ENCODE measurements around the gene MEMO1.
"Not testable (repeated sequence)": the region's sequence is repeated elsewhere in the genome, so short reads cannot be mapped to it uniquely, and the experiment has no call there.

The MEMO1 gene

GRCh38 chr2:32010670-32011484 lies at the start of gene MEMO1:
Gene MEMO1, minus strand, starts transcription at chr2:32011008. Its CDS starts 761 bp downstream, at chr2:32010247.
- peak; percentile 62 to 94 (median 88) for DNase-seq

GRCh38 chr2:32060266-32060665 lies 49.5 kb upstream of the MEMO1 start:
- DNase-seq, result no peak

GRCh38 chr2:32058130-32058529 lies 47.3 kb upstream of the MEMO1 start:
- no peak for DNase-seq

GRCh38 chr2:32054583-32054982 lies 43.8 kb upstream of the MEMO1 start:
- not testable (repeated sequence) for DNase-seq

- DNase-seq, result no peak
Measured at GRCh38 chr2:32051836-32052439, 41.1 kb upstream of the MEMO1 start.

- DNase-seq, result no peak
Measured at GRCh38 chr2:32043561-32043960, 32.8 kb upstream of the MEMO1 start.

- peak; percentile 9 to 93 (median 87) for DNase-seq
Measured at GRCh38 chr2:32039447-32040219, 28.8 kb upstream of the MEMO1 start, which contains the start of gene DPY30. Gene DPY30, minus strand, starts transcription at chr2:32039805. Its CDS starts 349 bp downstream, at chr2:32039456.

GRCh38 chr2:32034198-32034887 lies 23.5 kb upstream of the MEMO1 start:
- DNase-seq, result not testable (repeated sequence)

GRCh38 chr2:32018789-32019482 lies 8.1 kb upstream of the MEMO1 start:
- peak in 6 of 56 donors; percentile 1 to 7 (median 3) for DNase-seq

GRCh38 chr2:32012872-32013271 lies 2.1 kb upstream of the MEMO1 start:
- no peak for DNase-seq

- peak in 1 of 56 donors; percentile 2 for DNase-seq
Measured at GRCh38 chr2:32011485-32011960, 715 bp upstream of the MEMO1 start.

- peak in 10 of 56 donors; percentile 45 to 87 (median 66) for DNase-seq
Measured at GRCh38 chr2:32010280-32010669, 533 bp downstream of the MEMO1 start.

GRCh38 chr2:32009516-32010256 lies 1.1 kb downstream of the MEMO1 start:
- peak in 36 of 56 donors; percentile 4 to 51 (median 22) for DNase-seq

- peak in 6 of 56 donors; percentile 11 to 45 (median 26) for DNase-seq
Measured at GRCh38 chr2:32008805-32009515, 1.8 kb downstream of the MEMO1 start.

GRCh38 chr2:32007121-32007391 lies 3.8 kb downstream of the MEMO1 start:
- DNase-seq, result no peak

GRCh38 chr2:32005371-32005976 lies 5.3 kb downstream of the MEMO1 start:
- DNase-seq, result no peak

- no peak for DNase-seq
Measured at GRCh38 chr2:32003791-32004190, 7.0 kb downstream of the MEMO1 start.

GRCh38 chr2:32002406-32002805 lies 8.4 kb downstream of the MEMO1 start:
- DNase-seq, result no peak

- DNase-seq, result no peak
Measured at GRCh38 chr2:31999438-31999837, 11.4 kb downstream of the MEMO1 start.
